22Rv1 (cell line): ENCODE data around the gene CXCL14.

Experiments
- CTCF ChIP-seq: fragments of 450-650 bp; IDR thresholded peaks from 2 replicates; pipeline ENCODE4 v1.5.1; 2017; ENCODE audit warnings: mild to moderate bottlenecking
- ZFX ChIP-seq: fragments of 450-650 bp; IDR thresholded peaks from 2 replicates; pipeline ENCODE4 v1.6.1; 2017; ENCODE audit warnings: antibody characterized with exemption, borderline replicate concordance

- TF ChIP-seq CTCF (no peak), ZFX (no peak)
These were observed 29.4 kb downstream of the CXCL14 start for GRCh38 chr5:135549413-135549812.
